IPS-20b (cell line): ENCODE measurements around the gene SHLD1.
A peak's percentile ranks its signal among the peaks of the same experiment; 100 is the strongest.
"Not testable (repeated sequence)": the region's sequence is repeated elsewhere in the genome, so short reads cannot be mapped to it uniquely, and the experiment has no call there.

Source experiments
- H3K27ac ChIP-seq: one replicate; pipeline ENCODE4 v1.5.1; 2013; ENCODE audit warnings: low read length
- H3K27me3 ChIP-seq: 2 replicates; pipeline ENCODE4 v1.6.1; 2013; ENCODE audit warnings: mild to moderate bottlenecking, low read length, inconsistent platforms; ENCODE audit not compliant: insufficient read depth
- H3K36me3 ChIP-seq: 2 replicates; pipeline ENCODE4 v1.6.1; 2013; ENCODE audit warnings: low read depth, mild to moderate bottlenecking, inconsistent platforms, low read length, moderate library complexity; ENCODE audit not compliant: insufficient read depth
- H3K4me1 ChIP-seq: 2 replicates; pipeline ENCODE4 v1.6.1; 2013; ENCODE audit warnings: mild to moderate bottlenecking, control low read depth, inconsistent platforms, low read length, moderate library complexity; ENCODE audit not compliant: insufficient read depth
- H3K4me3 ChIP-seq: 2 replicates; pipeline ENCODE4 v1.5.1; 2013; ENCODE audit warnings: mild to moderate bottlenecking, low read length, inconsistent platforms
- H3K9ac ChIP-seq: 2 replicates; pipeline ENCODE4 v1.6.1; 2013; ENCODE audit warnings: low read depth, mild to moderate bottlenecking, inconsistent platforms, low read length, moderate library complexity
- H3K9me3 ChIP-seq: 2 replicates; pipeline ENCODE4 v1.6.1; 2013; ENCODE audit warnings: mild to moderate bottlenecking, low read depth, low read length, inconsistent platforms; ENCODE audit not compliant: insufficient read depth

SHLD1 gene

DNA sequence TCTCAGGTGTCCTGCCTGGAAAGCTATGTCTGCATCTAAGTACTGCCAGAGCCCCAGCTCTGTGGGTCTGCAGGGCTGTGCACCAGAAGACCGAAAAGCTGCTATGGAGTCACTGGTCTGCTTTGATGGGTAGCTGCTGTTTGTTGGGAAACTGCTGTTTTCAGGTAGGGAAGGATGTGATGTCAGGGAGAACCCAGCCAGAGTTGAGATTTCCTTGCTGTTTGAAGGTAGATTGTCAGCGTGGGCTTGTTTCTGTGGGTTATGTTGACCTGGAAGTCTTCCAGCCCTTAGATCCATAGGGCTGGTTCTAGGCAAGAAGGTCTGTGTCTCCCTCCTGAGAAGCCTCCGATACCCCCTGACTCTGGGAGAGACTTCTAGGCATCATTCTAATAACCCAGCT lies 12.2 kb upstream of the SHLD1 start:
- Histone ChIP-seq H3K27me3 (no peaks in the 10 kb centered on the region), H3K4me3 (no peak overlapping the region), H3K27ac (no peak overlapping the region), H3K9ac (no peak overlapping the region), H3K36me3 (no peaks in the 10 kb centered on the region), H3K9me3 (no peaks in the 10 kb centered on the region), H3K4me1 (no peaks in the 10 kb centered on the region)

DNA sequence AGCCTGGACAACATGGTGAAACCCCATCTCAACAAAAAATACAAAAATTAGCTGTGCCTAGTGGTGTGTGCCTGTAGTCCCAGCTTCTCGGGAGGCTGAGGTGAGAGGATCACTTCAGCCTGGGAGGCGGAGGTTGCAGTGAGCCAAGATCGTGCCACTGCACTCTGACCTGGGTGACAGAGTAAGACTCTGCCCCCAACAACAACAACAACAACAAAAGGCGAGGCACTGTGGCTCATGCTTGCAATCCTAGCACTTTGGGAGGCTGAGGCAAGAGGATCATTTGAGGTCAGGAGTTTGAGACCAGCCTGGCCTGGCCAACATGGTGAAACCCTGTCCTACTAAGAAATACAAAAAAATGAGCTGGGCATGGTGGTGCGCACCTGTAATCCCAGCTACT lies 9.6 kb upstream of the SHLD1 start:
- not testable (repeated sequence) for H3K4me3 ChIP-seq, H3K9ac ChIP-seq, H3K27ac ChIP-seq, H3K36me3 ChIP-seq, H3K27me3 ChIP-seq, H3K4me1 ChIP-seq, H3K9me3 ChIP-seq

DNA sequence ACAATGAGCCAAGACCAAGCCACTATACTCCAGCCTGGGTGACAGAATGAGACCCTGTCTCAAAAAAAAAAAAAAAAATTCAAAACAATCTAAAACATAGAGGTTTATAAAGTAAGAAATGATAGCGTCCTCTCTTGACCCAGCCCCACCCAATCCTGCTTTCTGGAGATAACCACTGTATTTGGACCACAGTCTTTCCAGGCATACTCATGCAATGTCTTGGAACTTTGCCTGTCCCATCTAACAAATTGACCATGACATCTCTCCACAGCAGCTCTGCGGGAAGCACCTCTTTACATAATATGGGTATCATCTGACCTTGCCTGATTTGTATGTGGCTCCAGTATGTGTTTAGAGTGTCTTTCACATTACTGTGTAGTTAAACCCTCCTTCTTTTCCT lies 9.1 kb upstream of the SHLD1 start:
- Histone ChIP-seq H3K9ac (no peak overlapping the region), H3K36me3 (no peaks in the 10 kb centered on the region), H3K27me3 (no peaks in the 10 kb centered on the region), H3K4me3 (no peak overlapping the region), H3K27ac (no peak overlapping the region), H3K4me1 (no peaks in the 10 kb centered on the region), H3K9me3 (no peaks in the 10 kb centered on the region)

DNA sequence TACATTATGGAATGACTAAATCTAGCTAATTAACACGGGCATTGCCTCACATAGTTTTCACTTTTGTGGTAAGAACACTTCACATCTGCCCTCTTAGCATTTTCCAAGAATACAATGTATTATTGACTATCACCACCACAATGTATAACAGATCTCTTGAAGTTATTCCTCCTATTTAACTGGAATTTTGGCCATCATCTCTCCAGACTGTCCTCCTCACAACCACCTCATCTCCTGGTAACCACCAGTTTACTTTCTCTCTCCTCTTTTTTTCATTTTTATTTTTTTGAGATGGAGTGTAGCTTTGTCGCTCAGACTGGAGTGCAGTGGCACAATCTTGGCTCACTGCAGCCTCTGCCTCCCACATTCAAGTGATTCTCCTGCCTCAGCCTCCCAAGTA lies 8.2 kb upstream of the SHLD1 start:
- H3K36me3 ChIP-seq: no peaks in the 10 kb centered on the region
- H3K4me1 ChIP-seq: no peaks in the 10 kb centered on the region
- no peaks in the 10 kb centered on the region for H3K9me3 ChIP-seq
- H3K27me3 ChIP-seq: no peaks in the 10 kb centered on the region
- no peak overlapping the region for H3K9ac ChIP-seq
- no peak overlapping the region for H3K27ac ChIP-seq
- H3K4me3 ChIP-seq: no peak overlapping the region

DNA sequence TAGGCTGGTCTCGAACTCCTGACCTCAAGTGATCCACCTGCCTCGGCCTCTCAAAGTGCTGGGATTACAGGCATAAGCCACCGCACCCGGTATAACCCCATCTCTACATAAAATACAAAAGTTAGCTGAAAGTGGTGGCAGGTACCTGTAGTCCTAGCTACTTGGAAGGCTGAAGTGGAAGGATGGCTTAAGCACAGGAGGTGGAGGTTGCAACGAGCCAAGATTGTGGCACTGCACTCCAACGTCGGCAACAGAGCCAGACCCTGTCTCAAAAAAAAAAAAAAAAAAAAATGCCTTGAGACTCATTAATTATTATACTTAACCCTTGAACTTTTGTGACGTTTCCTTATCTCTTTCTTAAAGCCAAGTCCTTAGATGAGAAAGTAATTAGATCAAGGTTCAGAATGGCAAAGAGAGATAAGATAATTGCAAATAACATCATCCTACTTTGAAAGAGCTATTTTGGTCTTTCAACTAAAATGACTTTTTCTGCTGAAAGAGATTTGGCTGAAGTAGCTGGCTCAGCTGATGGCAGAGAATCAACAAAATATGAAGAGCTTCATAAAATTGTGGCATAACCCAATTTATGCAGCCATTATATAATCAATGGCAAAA lies 4.7 kb upstream of the SHLD1 start:
- H3K9me3 ChIP-seq: no peaks in the 10 kb centered on the region
- no peak overlapping the region for H3K27ac ChIP-seq
- H3K4me1 ChIP-seq: no peaks in the 10 kb centered on the region
- H3K36me3 ChIP-seq: no peaks in the 10 kb centered on the region
- H3K9ac ChIP-seq: no peak overlapping the region
- H3K27me3 ChIP-seq: no peaks in the 10 kb centered on the region
- no peak overlapping the region for H3K4me3 ChIP-seq

DNA sequence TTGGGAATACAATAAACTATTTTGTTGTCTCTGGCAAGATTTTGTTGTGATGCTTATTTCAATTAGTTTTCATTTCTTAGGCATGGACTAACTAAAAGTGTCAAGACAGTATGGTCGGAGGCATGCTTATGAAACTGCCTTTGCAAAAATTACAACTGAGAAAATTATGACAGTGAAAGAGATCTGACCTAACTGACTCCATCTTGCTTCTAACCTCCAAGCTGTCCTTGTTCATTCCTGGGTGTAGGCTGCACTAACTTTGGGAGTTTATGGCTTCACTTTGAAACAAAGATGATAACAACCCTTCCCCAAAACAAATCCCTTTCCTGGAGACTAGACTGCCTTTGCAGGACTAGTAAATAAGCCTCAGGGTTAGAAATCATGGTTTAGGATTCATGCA lies 4.1 kb upstream of the SHLD1 start:
- no peak overlapping the region for H3K9ac ChIP-seq
- H3K27ac ChIP-seq: no peak overlapping the region
- H3K4me1 ChIP-seq: no peaks in the 10 kb centered on the region; the same call in 1 of the 2 replicates
- H3K4me3 ChIP-seq: no peak overlapping the region
- no peaks in the 10 kb centered on the region for H3K9me3 ChIP-seq
- no peaks in the 10 kb centered on the region for H3K36me3 ChIP-seq
- no peaks in the 10 kb centered on the region for H3K27me3 ChIP-seq

DNA sequence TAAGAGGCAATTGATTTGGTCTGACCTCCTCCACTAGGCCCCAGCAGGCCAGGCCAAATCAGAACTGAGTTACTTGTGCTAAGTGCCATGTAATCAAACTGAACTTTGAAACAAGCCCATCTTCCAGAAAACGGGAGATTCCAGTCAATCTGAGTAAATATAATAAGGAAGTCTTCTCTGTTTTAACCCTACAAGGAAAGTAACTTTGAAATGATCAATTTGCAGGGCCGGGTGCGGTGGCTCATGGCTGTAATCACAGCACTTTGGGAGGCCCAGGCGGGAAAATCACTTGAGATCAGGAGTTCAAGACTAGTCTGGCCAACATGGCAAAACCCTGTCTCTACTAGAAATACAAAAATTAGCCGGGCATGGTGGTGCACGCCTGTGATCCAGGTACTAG lies 2.0 kb upstream of the SHLD1 start:
- no peaks in the 10 kb centered on the region for H3K36me3 ChIP-seq

DNA sequence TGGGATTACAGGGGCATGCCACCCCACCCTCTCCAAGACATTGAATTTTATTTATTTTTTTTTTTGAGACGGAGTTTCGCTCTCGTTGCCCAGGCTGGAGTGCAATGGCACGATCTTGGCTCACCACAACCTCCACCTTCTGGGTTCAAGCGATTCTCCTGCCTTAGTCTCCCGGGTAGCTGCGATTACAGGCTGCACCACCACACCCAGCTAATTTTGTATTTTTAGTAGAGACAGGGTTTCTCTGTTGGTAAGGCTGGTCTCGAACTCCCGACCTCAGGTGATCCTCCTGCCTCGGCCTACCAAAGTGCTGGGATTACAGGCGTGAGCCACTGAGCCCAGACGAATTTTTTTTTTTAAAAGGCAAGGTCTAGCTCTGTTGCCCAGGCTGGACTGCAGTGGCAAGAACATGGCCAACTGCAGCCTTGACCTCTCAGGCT lies 669 bp upstream of the SHLD1 start:
- H3K9ac ChIP-seq, H3K4me1 ChIP-seq, H3K27me3 ChIP-seq, H3K4me3 ChIP-seq, H3K27ac ChIP-seq, H3K9me3 ChIP-seq, H3K36me3 ChIP-seq: not testable (repeated sequence)

More for the DNA sequence above, 2.0 kb upstream of the SHLD1 start:
- no peaks in the 10 kb centered on the region for H3K9me3 ChIP-seq
- no peak overlapping the region for H3K4me3 ChIP-seq
- no peak overlapping the region for H3K27ac ChIP-seq
- no peaks in the 10 kb centered on the region for H3K27me3 ChIP-seq
- no peak overlapping the region for H3K9ac ChIP-seq
- no peaks in the 10 kb centered on the region; the same call in 1 of the 2 replicates for H3K4me1 ChIP-seq

DNA sequence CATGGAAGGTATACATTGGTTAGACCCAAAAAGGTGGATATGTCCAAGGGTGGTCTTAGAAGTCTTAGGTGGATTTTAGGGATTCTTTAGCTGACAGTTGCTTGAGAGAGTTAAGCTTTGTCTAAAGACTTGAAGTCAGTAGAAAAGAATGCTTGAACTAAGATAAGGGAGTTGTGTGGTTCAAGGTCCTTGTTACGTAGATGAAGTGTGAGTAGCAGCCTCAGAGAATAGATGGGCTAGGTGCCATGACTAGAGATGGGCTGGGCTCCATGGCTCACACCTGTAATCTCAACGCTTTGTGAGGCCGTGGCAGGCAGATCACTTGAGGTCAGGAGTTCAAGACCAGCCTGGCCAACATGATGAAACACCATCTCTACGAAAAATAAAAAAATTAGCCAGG lies 1.7 kb downstream of the SHLD1 start:
- peak overlapping the region; percentile 21; the same call in 1 of the 2 replicates for H3K4me3 ChIP-seq
- no peak overlapping the region for H3K9ac ChIP-seq
- H3K27me3 ChIP-seq: no peaks in the 10 kb centered on the region
- peaks cover 3% of the 10 kb centered on the region; the same call in 1 of the 2 replicates for H3K4me1 ChIP-seq
- no peaks in the 10 kb centered on the region for H3K36me3 ChIP-seq
- H3K27ac ChIP-seq: no peak overlapping the region
- H3K9me3 ChIP-seq: no peaks in the 10 kb centered on the region

DNA sequence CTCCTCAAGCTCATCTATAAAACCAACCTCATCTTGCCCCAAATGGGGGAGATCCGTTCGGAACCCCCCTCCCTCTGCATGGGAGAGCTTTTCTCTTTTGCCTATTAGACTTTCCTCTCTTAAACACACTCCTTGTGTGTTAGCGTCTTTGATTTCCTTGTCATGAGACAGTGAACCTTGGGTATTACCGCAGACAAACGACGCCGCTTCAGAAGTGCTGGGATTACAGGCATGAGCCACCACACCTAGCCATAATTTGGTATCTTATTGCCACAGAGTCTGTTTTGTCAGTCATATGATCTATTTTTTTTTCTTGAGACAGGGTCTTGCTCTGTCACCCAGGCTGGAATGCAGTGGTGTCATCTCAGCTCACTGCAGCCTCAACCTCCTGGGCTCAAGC lies 3.6 kb downstream of the SHLD1 start:
- H3K27ac ChIP-seq: no peak overlapping the region
- 0 out of 2 replicates have a peak overlapping the region, but pooled peaks have one; percentile 15 for H3K9ac ChIP-seq
- no peaks in the 10 kb centered on the region for H3K9me3 ChIP-seq
- H3K36me3 ChIP-seq: no peaks in the 10 kb centered on the region
- no peak overlapping the region for H3K4me3 ChIP-seq
- no peaks in the 10 kb centered on the region for H3K27me3 ChIP-seq
- peaks cover 3% of the 10 kb centered on the region; the same call in 1 of the 2 replicates for H3K4me1 ChIP-seq

DNA sequence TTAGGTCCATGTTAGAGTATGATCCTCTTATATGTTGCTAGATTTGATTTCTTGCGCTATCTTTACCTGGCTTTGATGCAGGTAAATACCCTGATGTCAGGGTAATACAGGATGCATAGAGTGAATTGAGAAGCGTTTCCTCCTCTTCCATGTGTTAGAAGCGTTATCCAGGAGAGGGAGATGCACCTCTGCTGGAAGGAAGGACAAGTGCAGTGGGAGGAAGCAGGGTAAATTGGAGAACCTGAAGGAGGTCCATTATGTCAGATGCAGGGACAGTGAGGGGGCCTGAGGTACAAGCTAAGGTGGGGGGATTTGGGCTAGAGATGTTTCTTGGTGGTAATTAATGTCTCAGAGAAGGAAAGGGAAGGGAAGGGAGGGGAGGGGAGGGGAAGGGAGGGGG lies 7.7 kb downstream of the SHLD1 start:
- H3K27me3 ChIP-seq: no peaks in the 10 kb centered on the region
- no peak overlapping the region for H3K9ac ChIP-seq
- peaks cover 3% of the 10 kb centered on the region; the same call in 1 of the 2 replicates for H3K4me1 ChIP-seq
- no peak overlapping the region for H3K27ac ChIP-seq
- no peaks in the 10 kb centered on the region for H3K36me3 ChIP-seq
- H3K4me3 ChIP-seq: no peak overlapping the region
- H3K9me3 ChIP-seq: no peaks in the 10 kb centered on the region

DNA sequence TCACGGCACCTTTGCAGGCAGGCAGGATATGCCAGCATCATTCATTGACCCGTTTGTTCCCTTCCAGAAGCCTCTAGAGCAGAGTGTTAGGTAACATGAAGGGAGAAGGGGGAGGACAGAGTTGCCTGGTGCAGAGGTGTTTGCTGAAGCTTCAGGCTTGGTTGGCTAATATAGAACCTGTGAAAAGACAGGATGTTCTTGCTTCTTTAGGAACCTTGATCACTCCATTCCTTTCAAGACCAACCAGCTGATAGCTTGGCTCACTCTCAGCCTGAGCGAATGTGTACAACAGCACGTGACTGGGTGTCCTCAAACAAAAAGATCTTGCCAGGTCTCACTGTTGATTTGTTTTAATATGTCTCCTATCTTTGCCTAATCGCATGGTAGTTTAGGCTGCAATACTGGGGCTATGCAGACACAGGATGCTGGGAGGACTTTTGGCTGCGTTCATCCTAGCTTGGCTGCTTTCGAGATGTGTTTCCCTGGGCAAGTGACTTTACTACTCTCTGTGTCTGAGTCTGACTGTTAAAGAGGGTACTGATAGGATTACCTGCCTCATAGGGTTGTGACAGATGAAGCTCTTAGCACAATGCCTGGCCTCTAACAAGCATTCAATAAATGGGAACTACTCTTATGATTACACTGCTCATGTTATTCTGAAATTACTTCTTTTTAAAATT lies 16.0 kb downstream of the SHLD1 start:
- H3K4me1 ChIP-seq: no peaks in the 10 kb centered on the region
- H3K9me3 ChIP-seq: no peaks in the 10 kb centered on the region
- no peak overlapping the region for H3K27ac ChIP-seq
- H3K27me3 ChIP-seq: no peaks in the 10 kb centered on the region
- no peak overlapping the region for H3K4me3 ChIP-seq
- no peak overlapping the region for H3K9ac ChIP-seq
- H3K36me3 ChIP-seq: no peaks in the 10 kb centered on the region
